ENCODE results near the gene AAGAB.

The AAGAB gene

GRCh38 chr15:67215102-67215501, 39.4 kb downstream of the AAGAB start:
- no peak overlapping the region for H3K9ac ChIP-seq
- H3K36me3 ChIP-seq (ENCODE audit: control insufficient read depth, insufficient read depth, low read length), result no peaks in the 10 kb centered on the region
- H3K27me3 ChIP-seq (ENCODE audit: control insufficient read depth, insufficient read depth, low read length), result no peaks in the 10 kb centered on the region
- H3K27ac ChIP-seq, result no peak overlapping the region
- no peaks in the 10 kb centered on the region for H3K79me2 ChIP-seq
- no peak overlapping the region for H3K4me2 ChIP-seq (ENCODE audit: low read length)
- H3K4me3 ChIP-seq (ENCODE audit: low read depth, low read length), result no peak overlapping the region
- TF ChIP-seq CTCF (IDR thresholded peaks at IDR 0.05), result no peak
- no peak overlapping the region for H2AFZ ChIP-seq
- no peaks in the 10 kb centered on the region for H3K9me3 ChIP-seq (ENCODE audit: control insufficient read depth, low read length)
- no peaks in the 10 kb centered on the region for H3K4me1 ChIP-seq

GRCh38 chr15:67212684-67213367, 41.6 kb downstream of the AAGAB start:
- Histone ChIP-seq H3K36me3 (ENCODE audit: control insufficient read depth, insufficient read depth, low read length) (no peaks in the 10 kb centered on the region), H2AFZ (no peak overlapping the region), H3K4me1 (no peaks in the 10 kb centered on the region), H3K9ac (no peak overlapping the region), H3K9me3 (ENCODE audit: control insufficient read depth, low read length) (no peaks in the 10 kb centered on the region), H3K27me3 (ENCODE audit: control insufficient read depth, insufficient read depth, low read length) (no peaks in the 10 kb centered on the region), H3K4me3 (ENCODE audit: low read depth, low read length) (no peak overlapping the region), H3K27ac (no peak overlapping the region), H3K4me2 (ENCODE audit: low read length) (no peak overlapping the region), H3K79me2 (no peaks in the 10 kb centered on the region)
- no peak for TF ChIP-seq CTCF (IDR thresholded peaks at IDR 0.05)

- Histone ChIP-seq H3K27ac (no peak overlapping the region), H3K9ac (no peak overlapping the region), H3K79me2 (no peaks in the 10 kb centered on the region), H3K9me3 (ENCODE audit: control insufficient read depth, low read length) (no peaks in the 10 kb centered on the region), H3K4me3 (ENCODE audit: low read depth, low read length) (no peak overlapping the region), H2AFZ (no peak overlapping the region), H3K4me2 (ENCODE audit: low read length) (no peak overlapping the region), H3K4me1 (no peaks in the 10 kb centered on the region), H3K36me3 (ENCODE audit: control insufficient read depth, insufficient read depth, low read length) (no peaks in the 10 kb centered on the region), H3K27me3 (ENCODE audit: control insufficient read depth, insufficient read depth, low read length) (no peaks in the 10 kb centered on the region)
- no peak for TF ChIP-seq CTCF (IDR thresholded peaks at IDR 0.05)
Observed at GRCh38 chr15:67210555-67211168, 43.8 kb downstream of the AAGAB start.

GRCh38 chr15:67208396-67208795, 46.1 kb downstream of the AAGAB start:
- H3K9me3 ChIP-seq (ENCODE audit: control insufficient read depth, low read length), result no peaks in the 10 kb centered on the region
- no peak for TF ChIP-seq CTCF (IDR thresholded peaks at IDR 0.05)
- H3K4me3 ChIP-seq (ENCODE audit: low read depth, low read length), result no peak overlapping the region
- H3K27me3 ChIP-seq (ENCODE audit: control insufficient read depth, insufficient read depth, low read length), result no peaks in the 10 kb centered on the region
- H3K27ac ChIP-seq, result no peak overlapping the region
- H3K9ac ChIP-seq, result no peak overlapping the region
- no peak overlapping the region for H2AFZ ChIP-seq
- H3K4me2 ChIP-seq (ENCODE audit: low read length), result no peak overlapping the region
- H3K36me3 ChIP-seq (ENCODE audit: control insufficient read depth, insufficient read depth, low read length), result no peaks in the 10 kb centered on the region
- H3K4me1 ChIP-seq, result no peaks in the 10 kb centered on the region
- H3K79me2 ChIP-seq, result no peaks in the 10 kb centered on the region

Data from parathyroid adenoma (tissue), 2 donors.